SJCRH30 (cell line): ENCODE data around the gene MESD. TPM values are rescaled to one million over a fixed set of nuclear protein-coding genes. Genes with fewer than 3 reads are reported as not detected.

ENCODE experiments used
- DNase-seq, 2 experiments: peaks; one replicate each; pipeline ENCODE4 v3.0.0-alpha.2; 2015 to 2020
- H3K27ac ChIP-seq: fragments of 250-450 bp; sonication (Bioruptor Pico); 2 replicates; pipeline ENCODE4 v1.5.1; 2020; ENCODE audit warnings: mild to moderate bottlenecking, moderate library complexity
- H3K27me3 ChIP-seq: fragments of 250-450 bp; sonication (Bioruptor Pico); 2 replicates; pipeline ENCODE4 v1.5.1; 2020; ENCODE audit warnings: mild to moderate bottlenecking, moderate library complexity
- H3K36me3 ChIP-seq: fragments of 250-450 bp; sonication (Bioruptor Pico); 2 replicates; pipeline ENCODE4 v1.5.1; 2020; ENCODE audit warnings: mild to moderate bottlenecking, moderate library complexity
- H3K4me1 ChIP-seq: fragments of 250-450 bp; sonication (Bioruptor Pico); 2 replicates; pipeline ENCODE4 v1.5.1; 2020; ENCODE audit warnings: mild to moderate bottlenecking, moderate library complexity
- H3K4me3 ChIP-seq: fragments of 250-450 bp; sonication (Bioruptor Pico); 2 replicates; pipeline ENCODE4 v1.5.1; 2020; ENCODE audit warnings: mild to moderate bottlenecking, moderate library complexity
- H3K9me3 ChIP-seq: fragments of 250-450 bp; sonication (Bioruptor Pico); replicated peaks from 2 replicates; pipeline ENCODE4 v1.5.1; 2020; ENCODE audit warnings: mild to moderate bottlenecking, moderate library complexity
- total RNA-seq: library from RNA; depleted of rRNA; stranded (reverse); fragments of >200 nt; shearing (Covaris generic); gene quantifications from 2 replicates; pipeline ENCODE4 v1.2.3, GENCODE V29; 2014

Gene MESD
- total RNA-seq, 1 experiment from 2014 or later: 22.1 TPM

DNA sequence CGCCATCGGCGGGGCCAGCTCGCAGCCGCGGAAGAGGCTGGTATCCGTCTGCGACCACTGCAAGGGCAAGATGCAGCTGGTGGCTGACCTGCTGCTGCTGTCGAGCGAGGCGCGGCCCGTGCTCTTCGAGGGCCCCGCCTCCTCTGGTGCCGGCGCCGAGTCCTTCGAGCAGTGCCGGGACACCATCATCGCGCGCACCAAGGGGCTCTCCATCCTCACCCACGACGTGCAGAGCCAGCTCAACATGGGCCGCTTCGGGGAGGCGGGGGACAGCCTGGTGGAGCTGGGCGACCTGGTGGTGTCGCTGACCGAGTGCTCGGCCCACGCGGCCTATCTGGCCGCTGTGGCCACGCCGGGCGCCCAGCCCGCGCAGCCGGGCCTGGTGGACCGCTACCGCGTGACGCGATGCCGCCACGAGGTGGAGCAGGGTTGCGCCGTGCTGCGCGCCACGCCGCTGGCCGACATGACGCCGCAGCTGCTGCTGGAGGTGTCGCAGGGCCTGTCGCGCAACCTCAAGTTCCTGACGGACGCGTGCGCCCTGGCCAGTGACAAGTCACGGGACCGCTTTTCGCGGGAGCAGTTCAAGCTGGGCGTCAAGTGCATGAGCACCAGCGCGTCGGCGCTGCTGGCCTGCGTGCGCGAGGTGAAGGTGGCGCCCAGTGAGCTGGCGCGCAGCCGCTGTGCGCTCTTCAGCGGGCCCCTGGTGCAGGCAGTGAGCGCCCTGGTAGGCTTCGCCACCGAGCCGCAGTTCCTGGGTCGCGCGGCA, 12.9 kb upstream of the MESD start:
- Histone ChIP-seq H3K36me3 (peaks cover 3% of the 10 kb centered on the region; the same call in 1 of the 2 replicates), H3K27ac (no peak overlapping the region), H3K27me3 (no peaks in the 10 kb centered on the region)

DNA sequence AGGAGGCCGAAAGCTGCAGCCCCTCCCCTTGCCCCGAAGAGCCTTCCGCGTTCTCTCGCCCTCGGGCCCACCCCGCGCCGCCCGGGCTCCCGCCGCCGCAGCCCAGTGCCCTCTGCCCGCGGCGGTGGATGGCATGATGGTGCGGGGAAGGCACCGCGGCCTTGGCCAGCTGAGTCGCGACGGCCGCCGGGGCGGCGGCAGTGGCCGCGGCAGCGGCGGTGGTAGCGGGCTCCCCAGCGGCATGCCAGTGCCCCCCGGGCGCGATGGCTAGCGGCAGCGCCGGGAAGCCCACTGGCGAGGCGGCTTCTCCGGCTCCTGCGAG, 12.4 kb upstream of the MESD start:
- H3K27ac ChIP-seq: no peak overlapping the region; the same call in 1 of the 2 replicates
- no peaks in the 10 kb centered on the region for H3K27me3 ChIP-seq
- peak overlapping the region; percentile 92 for H3K4me3 ChIP-seq
- DNase-seq: no peak
- no peaks in the 10 kb centered on the region for H3K4me1 ChIP-seq
- H3K9me3 ChIP-seq: no peaks in the 10 kb centered on the region
- H3K36me3 ChIP-seq: peaks cover 3% of the 10 kb centered on the region; the same call in 1 of the 2 replicates

More for the DNA sequence above, 12.9 kb upstream of the MESD start:
- Histone ChIP-seq H3K4me1 (no peaks in the 10 kb centered on the region), H3K9me3 (no peaks in the 10 kb centered on the region), H3K4me3 (no peak overlapping the region)
- DNase-seq: no peak

DNA sequence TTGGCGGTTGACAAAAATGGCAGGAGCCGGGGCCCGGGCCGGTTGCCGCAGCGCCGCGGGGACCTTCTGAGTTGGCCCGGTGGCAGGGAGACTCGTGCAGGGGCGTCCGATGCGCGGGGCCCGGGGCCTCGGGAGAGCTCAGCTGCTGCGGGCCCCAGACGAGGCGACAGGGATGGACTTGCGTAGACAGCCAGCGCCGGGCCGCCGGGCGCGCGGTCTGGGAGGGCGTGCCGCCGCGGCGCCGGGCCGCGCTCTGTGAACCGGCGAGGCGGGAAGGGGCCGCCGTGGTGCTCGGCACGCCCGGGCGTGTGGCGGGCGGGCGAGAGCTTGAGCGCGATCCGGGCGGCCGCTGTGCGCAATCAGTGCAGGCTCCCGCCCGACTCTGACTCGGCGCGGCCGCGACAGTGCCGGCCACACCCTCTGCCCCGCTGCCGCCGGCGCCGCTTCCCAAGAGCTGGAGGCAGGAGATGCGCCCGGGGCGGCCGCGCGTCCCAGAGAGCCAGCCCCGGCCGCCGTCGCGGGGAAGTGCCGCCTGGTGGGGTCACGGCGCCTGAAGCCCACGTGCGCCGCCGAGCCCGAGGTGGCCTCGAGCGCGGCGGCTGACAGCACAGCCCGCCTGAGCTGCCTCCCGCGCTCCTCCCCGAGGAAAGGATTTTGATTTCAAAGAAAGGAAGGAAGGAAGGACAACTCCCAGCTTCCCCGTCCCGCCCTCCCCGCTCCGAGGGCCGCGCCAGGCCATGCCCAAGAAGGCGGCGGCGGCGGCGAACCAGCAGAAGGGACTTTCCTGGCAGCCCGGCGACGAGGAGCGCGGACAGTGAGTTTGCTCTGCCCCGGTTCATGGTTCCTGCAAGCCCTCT, 11.8 kb upstream of the MESD start:
- Histone ChIP-seq H3K27ac (peak overlapping the region; percentile 76), H3K4me1 (no peaks in the 10 kb centered on the region), H3K36me3 (peaks cover 3% of the 10 kb centered on the region; the same call in 1 of the 2 replicates), H3K4me3 (peak overlapping the region; percentile 92), H3K9me3 (no peaks in the 10 kb centered on the region), H3K27me3 (no peaks in the 10 kb centered on the region)
- DNase-seq: peak; percentile 49 to 62

DNA sequence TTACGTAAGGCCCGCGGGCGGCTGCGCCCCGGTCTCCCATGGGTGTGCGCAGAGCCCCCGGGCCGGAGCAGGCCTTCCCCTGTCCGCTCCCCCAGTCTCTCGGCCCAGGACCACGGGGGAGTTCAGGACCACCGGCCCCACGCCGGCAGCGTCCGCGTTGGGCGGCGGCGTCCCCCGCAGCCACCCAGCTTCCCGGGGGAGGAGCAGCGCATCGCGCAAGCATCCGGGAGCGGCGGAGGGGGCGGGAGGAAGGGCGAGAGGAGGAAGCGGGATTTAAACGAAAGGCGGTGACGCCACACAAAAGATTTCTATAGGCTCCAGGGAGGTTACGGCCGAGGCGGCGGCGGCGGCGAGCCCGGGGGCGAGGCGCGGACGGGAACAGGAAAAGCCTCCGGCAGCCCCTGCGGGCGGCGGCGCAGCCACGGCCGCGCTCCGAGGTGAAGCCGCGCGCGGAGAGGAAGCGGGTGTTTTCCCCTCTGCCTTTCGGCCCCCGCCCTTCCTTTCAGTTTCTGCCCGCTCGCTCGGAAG, 11.1 kb upstream of the MESD start, which contains the start of gene TLNRD1:
Gene TLNRD1 (plus strand): TSS at position 300 of the 528 bp plus-strand sequence. CDS start 1,349 bp downstream, outside the sequence.
- no peaks in the 10 kb centered on the region for H3K27me3 ChIP-seq
- peak within 1 kb of the TSS; percentile 92 for H3K4me3 ChIP-seq
- peak within 1 kb of the TSS; percentile 76 for H3K27ac ChIP-seq
- H3K36me3 ChIP-seq: peaks cover 3% of the 10 kb centered on the region; the same call in 1 of the 2 replicates
- no peaks in the 10 kb centered on the region for H3K9me3 ChIP-seq
- no peaks in the 10 kb centered on the region for H3K4me1 ChIP-seq
- DNase-seq: peak; percentile 88 to 90

DNA sequence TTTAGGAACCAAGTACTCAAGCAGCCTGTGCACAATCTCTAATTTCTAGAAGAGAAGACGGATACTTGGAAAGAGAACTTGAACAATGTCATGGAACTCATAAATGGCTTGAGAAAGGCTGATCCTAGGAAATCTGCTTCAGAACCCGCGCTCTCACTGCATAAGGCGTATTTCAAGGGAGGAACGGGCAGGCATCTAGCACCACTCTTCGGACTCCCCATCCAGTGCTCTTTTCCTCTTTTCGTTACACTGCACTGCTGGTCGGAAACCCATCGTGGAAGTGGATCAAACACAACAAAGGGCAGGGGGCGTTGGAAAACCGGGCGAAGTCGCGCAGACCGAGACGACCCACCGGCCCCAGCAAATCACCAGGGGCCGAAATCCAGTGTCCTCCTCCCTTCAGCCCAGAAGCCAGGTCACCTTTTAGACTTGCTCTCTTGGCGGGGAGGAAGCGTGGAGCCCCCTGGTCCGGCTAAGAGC, 10.6 kb upstream of the MESD start:
- Histone ChIP-seq H3K4me1 (no peaks in the 10 kb centered on the region), H3K27ac (peak overlapping the region; percentile 76), H3K36me3 (peaks cover 3% of the 10 kb centered on the region; the same call in 1 of the 2 replicates), H3K9me3 (no peaks in the 10 kb centered on the region), H3K27me3 (no peaks in the 10 kb centered on the region), H3K4me3 (peak overlapping the region; percentile 92)
- peak in 1 of 2 experiments; percentile 12 for DNase-seq

DNA sequence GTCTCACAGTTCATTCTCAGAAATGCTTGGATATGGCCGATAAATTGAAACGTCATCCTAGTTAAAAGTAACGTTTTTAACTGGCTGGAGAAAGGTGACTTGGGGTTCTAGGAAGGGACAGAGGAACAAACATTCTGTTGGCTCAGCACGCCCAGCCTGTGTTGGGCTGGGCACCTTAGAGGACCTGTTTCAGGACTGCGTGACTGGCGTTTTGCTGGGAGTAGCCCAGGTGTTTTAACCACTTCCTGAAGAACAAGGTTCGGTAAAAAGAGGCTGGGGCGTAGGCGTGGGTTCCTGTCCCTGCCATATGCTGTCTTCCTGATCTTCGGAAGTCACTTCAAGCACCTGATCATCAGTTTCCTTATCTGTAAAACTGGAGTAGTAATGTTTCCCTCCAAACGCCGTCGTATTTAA, 10.0 kb upstream of the MESD start:
- Histone ChIP-seq H3K9me3 (no peaks in the 10 kb centered on the region), H3K27me3 (no peaks in the 10 kb centered on the region), H3K4me1 (no peaks in the 10 kb centered on the region), H3K4me3 (no peak overlapping the region), H3K36me3 (peaks cover 3% of the 10 kb centered on the region; the same call in 1 of the 2 replicates), H3K27ac (no peak overlapping the region)
- DNase-seq: no peak

DNA sequence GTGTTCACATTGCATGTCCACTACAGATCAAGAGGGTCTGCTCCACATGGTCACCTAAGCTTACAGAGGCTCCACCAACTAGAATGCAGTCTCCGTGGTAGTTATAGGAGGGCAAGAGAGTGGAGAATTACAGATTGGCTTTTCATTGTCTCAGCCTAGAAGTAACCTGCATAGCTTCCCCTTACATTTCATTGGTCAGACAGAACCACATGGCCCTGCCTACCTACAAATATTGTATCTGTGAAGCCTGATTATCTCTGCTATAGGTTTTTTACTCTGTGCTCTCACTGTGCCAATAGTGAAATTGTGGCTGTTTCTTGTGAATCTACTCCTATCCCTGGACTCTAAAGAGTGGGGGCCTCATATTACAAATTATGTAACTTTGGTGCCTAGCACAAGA, 8.6 kb upstream of the MESD start:
- no peak overlapping the region for H3K27ac ChIP-seq
- no peaks in the 10 kb centered on the region for H3K27me3 ChIP-seq
- H3K9me3 ChIP-seq: no peaks in the 10 kb centered on the region
- DNase-seq: no peak
- H3K4me3 ChIP-seq: no peak overlapping the region
- no peaks in the 10 kb centered on the region; the same call in 1 of the 2 replicates for H3K36me3 ChIP-seq
- H3K4me1 ChIP-seq: no peaks in the 10 kb centered on the region

DNA sequence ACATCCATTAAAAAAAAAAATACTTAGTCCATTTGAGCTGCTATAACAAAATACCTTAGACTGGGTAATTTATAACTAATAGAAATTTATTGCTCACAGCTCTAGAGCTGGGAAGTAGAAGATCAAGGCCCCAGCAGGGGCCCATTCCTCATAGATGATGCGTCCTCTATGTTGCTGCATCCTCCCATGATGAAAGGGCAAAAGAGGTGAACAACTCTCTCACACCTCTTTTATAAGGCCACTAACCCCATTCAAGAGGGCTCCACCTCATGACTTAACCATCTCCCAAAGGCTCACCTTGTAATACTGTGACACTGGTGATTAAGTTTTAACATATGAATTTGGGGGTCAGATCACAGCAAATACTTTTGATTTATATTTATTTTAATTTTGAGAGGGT, 8.1 kb upstream of the MESD start:
- Histone ChIP-seq H3K36me3 (no peaks in the 10 kb centered on the region), H3K4me3 (no peak overlapping the region), H3K27me3 (no peaks in the 10 kb centered on the region), H3K9me3 (no peaks in the 10 kb centered on the region), H3K27ac (no peak overlapping the region), H3K4me1 (no peaks in the 10 kb centered on the region)
- DNase-seq: no peak

DNA sequence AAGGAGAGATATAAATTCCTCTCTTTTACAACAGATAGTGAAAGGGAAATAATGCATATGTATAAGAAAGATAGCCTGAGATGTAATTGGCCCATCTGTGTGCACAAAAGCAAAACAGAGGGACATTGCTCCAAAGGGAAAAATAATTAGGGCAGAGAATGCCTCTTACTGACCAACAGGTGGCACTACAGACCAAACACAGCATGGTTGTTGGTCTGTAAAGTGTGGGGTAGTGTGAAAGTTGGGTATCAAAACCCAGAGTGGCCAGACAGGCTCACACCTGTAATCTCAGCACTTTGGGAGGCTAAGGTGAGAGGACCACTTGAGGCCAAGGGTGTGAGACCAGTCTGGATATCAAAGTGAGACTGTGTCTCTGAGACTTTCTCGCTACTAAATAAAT, 6.6 kb upstream of the MESD start:
- H3K27ac ChIP-seq: no peak overlapping the region
- H3K4me1 ChIP-seq: 0 out of 2 replicates have a peak, but pooled peaks cover 3% of the 10 kb centered on the region
- H3K4me3 ChIP-seq: no peak overlapping the region
- no peaks in the 10 kb centered on the region for H3K27me3 ChIP-seq
- no peaks in the 10 kb centered on the region for H3K36me3 ChIP-seq
- no peaks in the 10 kb centered on the region for H3K9me3 ChIP-seq
- peak in 1 of 2 experiments; percentile 45 for DNase-seq

DNA sequence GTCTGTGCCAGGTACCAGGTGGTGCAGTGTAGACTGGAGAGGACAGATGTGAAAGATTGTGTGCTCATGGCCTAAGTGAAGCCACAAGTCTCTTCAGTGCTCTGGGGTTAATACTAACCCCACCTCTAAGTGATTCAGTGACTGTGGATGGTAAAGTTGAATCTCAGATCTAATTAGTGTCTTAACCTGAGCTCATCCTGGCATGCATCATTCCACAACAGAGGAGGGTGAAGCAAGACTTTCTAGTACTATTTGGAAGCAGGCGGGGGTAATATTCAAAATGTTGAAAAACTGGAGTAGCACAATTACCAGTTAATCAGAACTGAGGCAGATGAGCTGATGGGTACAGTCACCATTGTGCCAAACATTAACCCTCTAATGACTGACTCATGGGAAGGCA, 2.8 kb upstream of the MESD start:
- Histone ChIP-seq H3K27me3 (no peaks in the 10 kb centered on the region), H3K9me3 (no peaks in the 10 kb centered on the region), H3K4me3 (no peak overlapping the region), H3K4me1 (peaks cover 3% of the 10 kb centered on the region; the same call in 1 of the 2 replicates), H3K27ac (no peak overlapping the region), H3K36me3 (no peaks in the 10 kb centered on the region)
- no peak for DNase-seq

DNA sequence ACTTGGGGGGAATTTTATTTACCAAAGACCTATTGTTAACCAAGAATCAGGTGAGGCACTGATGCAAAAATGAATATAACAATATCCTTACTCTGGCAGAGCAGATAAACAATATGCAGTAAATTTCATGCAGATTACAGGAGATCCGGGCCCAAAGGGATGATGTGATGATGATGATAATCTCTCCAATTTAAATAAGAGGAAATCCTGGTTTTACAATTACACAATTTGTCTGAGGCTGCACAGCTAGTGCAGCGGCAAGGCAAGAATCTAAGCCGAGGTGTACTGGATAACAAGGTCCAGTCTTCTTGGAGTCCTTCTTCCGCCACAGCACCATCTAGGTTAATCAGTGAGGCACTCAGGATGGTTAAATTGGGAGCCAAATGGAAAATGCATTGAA, 2.4 kb upstream of the MESD start:
- Histone ChIP-seq H3K9me3 (no peaks in the 10 kb centered on the region), H3K4me3 (no peak overlapping the region), H3K27ac (no peak overlapping the region), H3K27me3 (no peaks in the 10 kb centered on the region), H3K36me3 (no peaks in the 10 kb centered on the region), H3K4me1 (peaks cover 3% of the 10 kb centered on the region; the same call in 1 of the 2 replicates)
- DNase-seq: no peak

DNA sequence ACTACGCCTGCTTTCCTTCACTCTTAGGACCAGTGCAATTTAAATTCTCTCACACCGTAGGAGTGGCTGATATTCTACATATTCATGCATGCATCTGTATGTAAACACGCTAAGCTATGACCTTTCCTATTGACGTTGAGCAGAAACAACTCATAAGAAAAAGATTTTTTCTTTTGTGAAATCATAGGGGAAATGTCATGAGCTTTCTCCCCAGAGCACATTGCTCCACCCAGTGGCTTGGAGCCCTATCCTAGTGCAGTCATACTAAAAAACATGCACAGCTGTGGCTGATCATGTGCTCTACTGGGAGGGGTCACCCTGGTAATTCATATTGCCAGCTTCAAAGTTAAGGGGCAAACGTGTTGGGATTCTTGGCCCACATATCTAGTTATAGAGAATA, 1.8 kb upstream of the MESD start:
- H3K4me3 ChIP-seq: no peak overlapping the region
- H3K36me3 ChIP-seq: no peaks in the 10 kb centered on the region
- H3K9me3 ChIP-seq: no peaks in the 10 kb centered on the region
- DNase-seq: peak; percentile 16 to 37
- H3K4me1 ChIP-seq: peaks cover 3% of the 10 kb centered on the region; the same call in 1 of the 2 replicates
- H3K27ac ChIP-seq: no peak overlapping the region
- no peaks in the 10 kb centered on the region for H3K27me3 ChIP-seq

DNA sequence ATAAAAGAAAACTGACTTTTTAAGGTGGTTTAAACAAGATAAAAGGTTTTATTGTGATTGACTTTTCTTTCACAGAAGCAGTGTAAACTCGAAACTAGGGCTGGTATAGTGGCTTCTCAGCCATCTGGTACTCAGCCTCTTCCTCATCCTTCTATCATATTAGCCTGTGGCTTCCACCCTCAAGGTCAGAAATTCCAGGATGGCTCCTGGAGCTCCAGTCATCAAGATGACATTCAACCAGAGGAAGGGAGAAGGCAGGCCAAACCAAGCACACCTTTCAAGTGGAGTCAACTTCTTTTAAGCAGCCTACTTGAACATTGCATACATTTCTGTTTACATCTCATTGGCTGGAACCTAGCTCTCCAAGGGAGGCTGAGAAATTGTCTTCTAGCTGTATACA, 1.3 kb upstream of the MESD start:
- no peaks in the 10 kb centered on the region for H3K27me3 ChIP-seq
- no peak overlapping the region for H3K27ac ChIP-seq
- no peak overlapping the region for H3K4me3 ChIP-seq
- H3K4me1 ChIP-seq: peaks cover 3% of the 10 kb centered on the region; the same call in 1 of the 2 replicates
- no peaks in the 10 kb centered on the region for H3K9me3 ChIP-seq
- DNase-seq: no peak
- no peaks in the 10 kb centered on the region; the same call in 1 of the 2 replicates for H3K36me3 ChIP-seq

DNA sequence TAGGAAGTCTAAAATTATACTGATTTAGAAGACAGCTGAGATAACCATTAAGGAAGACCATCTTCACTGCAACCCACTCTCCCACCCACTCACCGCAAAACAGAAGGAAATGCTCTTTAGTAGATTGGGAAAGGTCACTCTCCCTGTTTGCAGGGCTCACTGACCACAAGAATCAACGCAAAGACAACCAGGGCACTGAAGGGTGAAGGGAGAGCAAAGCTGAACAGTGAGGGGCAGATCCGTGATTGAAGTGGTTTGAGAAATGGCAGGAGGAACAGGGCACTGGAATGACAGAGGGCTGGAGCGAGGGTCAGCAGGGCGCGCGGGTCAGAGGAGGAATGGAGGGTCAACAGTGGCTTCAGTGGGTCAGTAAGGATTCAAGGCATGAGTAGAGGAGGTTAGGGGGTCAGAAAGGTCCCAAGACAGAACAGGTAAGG, 520 bp downstream of the MESD start:
- Histone ChIP-seq H3K9me3 (no peaks in the 10 kb centered on the region), H3K36me3 (no peaks in the 10 kb centered on the region; the same call in 1 of the 2 replicates), H3K27ac (peak overlapping the region; percentile 66), H3K27me3 (no peaks in the 10 kb centered on the region), H3K4me3 (peak overlapping the region; percentile 94), H3K4me1 (peaks cover 3% of the 10 kb centered on the region; the same call in 1 of the 2 replicates)
- no peak for DNase-seq
